ENCODE measurements around the gene GRID2. TPM values are rescaled to one million over a fixed set of nuclear protein-coding genes. Genes with fewer than 3 reads are reported as not detected.

Gene GRID2
- polyA plus RNA-seq, 1 donor from 2014 or later = 14.9 TPM

- Histone ChIP-seq H3K4me3 (ENCODE audit: low read length) (no peak overlapping the region), H3K27me3 (ENCODE audit: insufficient read depth, low read depth, low read length) (no peaks in the 10 kb centered on the region), H2AFZ (ENCODE audit: low read depth, low read length) (no peak overlapping the region), H3K9ac (ENCODE audit: low read length) (no peak overlapping the region), H3K27ac (ENCODE audit: low read length) (no peak overlapping the region), H4K20me1 (ENCODE audit: insufficient read depth) (no peaks in the 10 kb centered on the region), H3F3A (ENCODE audit: insufficient read depth, low read length, poor library complexity, severe bottlenecking) (no peaks in the 10 kb centered on the region), H3K36me3 (ENCODE audit: insufficient read depth, low read length) (no peaks in the 10 kb centered on the region), H3K9me2 (ENCODE audit: insufficient read depth, low read length) (no peaks in the 10 kb centered on the region), H3K4me2 (ENCODE audit: low read length) (no peak overlapping the region), H3K79me2 (replicated peaks; ENCODE audit: insufficient read depth, low read length) (no peaks in the 10 kb centered on the region), H3K9me3 (ENCODE audit: low read length) (peaks cover 4% of the 10 kb centered on the region)
- TF ChIP-seq SMC3 (conservative IDR thresholded peaks at IDR 0.05; ENCODE audit: poor library complexity) = no peak
- no peak for TF ChIP-seq MXI1 (conservative IDR thresholded peaks at IDR 0.05; ENCODE audit: poor library complexity, severe bottlenecking)
- no peak for TF ChIP-seq TAF1 (IDR thresholded peaks at IDR 0.05; ENCODE audit: low read depth)
- TF ChIP-seq CTCF (IDR thresholded peaks at IDR 0.05; ENCODE audit: poor library complexity, severe bottlenecking) = no peak
- TF ChIP-seq EP300 (conservative IDR thresholded peaks at IDR 0.05; ENCODE audit: poor library complexity, severe bottlenecking) = no peak
- TF ChIP-seq, protein P1, sequence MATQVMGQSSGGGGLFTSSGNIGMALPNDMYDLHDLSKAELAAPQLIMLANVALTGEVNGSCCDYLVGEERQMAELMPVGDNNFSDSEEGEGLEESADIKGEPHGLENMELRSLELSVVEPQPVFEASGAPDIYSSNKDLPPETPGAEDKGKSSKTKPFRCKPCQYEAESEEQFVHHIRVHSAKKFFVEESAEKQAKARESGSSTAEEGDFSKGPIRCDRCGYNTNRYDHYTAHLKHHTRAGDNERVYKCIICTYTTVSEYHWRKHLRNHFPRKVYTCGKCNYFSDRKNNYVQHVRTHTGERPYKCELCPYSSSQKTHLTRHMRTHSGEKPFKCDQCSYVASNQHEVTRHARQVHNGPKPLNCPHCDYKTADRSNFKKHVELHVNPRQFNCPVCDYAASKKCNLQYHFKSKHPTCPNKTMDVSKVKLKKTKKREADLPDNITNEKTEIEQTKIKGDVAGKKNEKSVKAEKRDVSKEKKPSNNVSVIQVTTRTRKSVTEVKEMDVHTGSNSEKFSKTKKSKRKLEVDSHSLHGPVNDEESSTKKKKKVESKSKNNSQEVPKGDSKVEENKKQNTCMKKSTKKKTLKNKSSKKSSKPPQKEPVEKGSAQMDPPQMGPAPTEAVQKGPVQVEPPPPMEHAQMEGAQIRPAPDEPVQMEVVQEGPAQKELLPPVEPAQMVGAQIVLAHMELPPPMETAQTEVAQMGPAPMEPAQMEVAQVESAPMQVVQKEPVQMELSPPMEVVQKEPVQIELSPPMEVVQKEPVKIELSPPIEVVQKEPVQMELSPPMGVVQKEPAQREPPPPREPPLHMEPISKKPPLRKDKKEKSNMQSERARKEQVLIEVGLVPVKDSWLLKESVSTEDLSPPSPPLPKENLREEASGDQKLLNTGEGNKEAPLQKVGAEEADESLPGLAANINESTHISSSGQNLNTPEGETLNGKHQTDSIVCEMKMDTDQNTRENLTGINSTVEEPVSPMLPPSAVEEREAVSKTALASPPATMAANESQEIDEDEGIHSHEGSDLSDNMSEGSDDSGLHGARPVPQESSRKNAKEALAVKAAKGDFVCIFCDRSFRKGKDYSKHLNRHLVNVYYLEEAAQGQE (IDR thresholded peaks at IDR 0.05; ENCODE audit: borderline replicate concordance) = no peak
- no peak for TF ChIP-seq RAD21 (conservative IDR thresholded peaks at IDR 0.05)
- no peak for TF ChIP-seq POLR2AphosphoS5 (IDR thresholded peaks at IDR 0.05)
- TF ChIP-seq EZH2 (IDR thresholded peaks at IDR 0.05; ENCODE audit: borderline replicate concordance, insufficient read depth, low read length, poor library complexity, severe bottlenecking) = no peak
Observed at GRCh38 chr4:93201471-93202096, 897.8 kb downstream of the GRID2 start.

DNA sequence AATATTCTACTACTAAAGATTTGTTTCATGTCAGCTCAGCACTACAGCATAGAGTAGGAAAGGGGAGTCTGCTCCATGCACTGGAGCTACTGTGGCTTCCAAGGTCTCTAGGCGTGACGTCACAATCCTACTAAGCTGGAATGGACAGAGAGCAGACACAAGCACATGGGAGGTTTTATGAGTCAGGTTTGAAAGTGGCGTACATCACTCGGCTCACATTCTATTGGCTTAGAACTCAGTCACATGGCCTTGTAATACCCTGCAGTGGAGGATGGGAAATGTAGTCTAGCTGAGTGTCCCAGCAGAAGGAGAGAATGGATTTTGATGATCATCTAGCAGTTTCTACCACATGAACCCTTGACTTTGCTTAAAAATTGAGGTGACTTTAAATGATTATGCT, 899.9 kb downstream of the GRID2 start:
- no peak for TF ChIP-seq MXI1 (conservative IDR thresholded peaks at IDR 0.05; ENCODE audit: poor library complexity, severe bottlenecking)
- TF ChIP-seq, protein P1 (IDR thresholded peaks at IDR 0.05; ENCODE audit: borderline replicate concordance) = no peak
- no peak for TF ChIP-seq RAD21 (conservative IDR thresholded peaks at IDR 0.05)
- no peak for TF ChIP-seq CTCF (IDR thresholded peaks at IDR 0.05; ENCODE audit: poor library complexity, severe bottlenecking)
- no peak for TF ChIP-seq TAF1 (IDR thresholded peaks at IDR 0.05; ENCODE audit: low read depth)
- no peaks in the 10 kb centered on the region for H3F3A ChIP-seq (ENCODE audit: insufficient read depth, low read length, poor library complexity, severe bottlenecking)
- H2AFZ ChIP-seq (ENCODE audit: low read depth, low read length) = no peak overlapping the region

More for the DNA sequence above, 899.9 kb downstream of the GRID2 start:
- no peak overlapping the region for H3K9ac ChIP-seq (ENCODE audit: low read length)
- H3K36me3 ChIP-seq (ENCODE audit: insufficient read depth, low read length) = no peaks in the 10 kb centered on the region
- no peaks in the 10 kb centered on the region for H3K79me2 ChIP-seq (replicated peaks; ENCODE audit: insufficient read depth, low read length)
- no peaks in the 10 kb centered on the region for H3K27me3 ChIP-seq (ENCODE audit: insufficient read depth, low read depth, low read length)
- H3K9me3 ChIP-seq (ENCODE audit: low read length) = peaks cover 4% of the 10 kb centered on the region
- H3K4me2 ChIP-seq (ENCODE audit: low read length) = no peak overlapping the region
- no peak overlapping the region for H3K4me3 ChIP-seq (ENCODE audit: low read length)
- no peak overlapping the region for H3K27ac ChIP-seq (ENCODE audit: low read length)
- no peaks in the 10 kb centered on the region for H3K9me2 ChIP-seq (ENCODE audit: insufficient read depth, low read length)
- H4K20me1 ChIP-seq (ENCODE audit: insufficient read depth) = no peaks in the 10 kb centered on the region

All from neural cell (in vitro differentiated cells).